Stimulated activated CD8-positive, alpha-beta memory T cell treated with anti-CD3 and anti-CD28 coated beads, Interleukin-4, amount 100 ng/mL, for 1 hour (primary cell): ENCODE results near the gene PRSS57.
"Not testable (repeated sequence)": the region's sequence is repeated elsewhere in the genome, so short reads cannot be mapped to it uniquely, and the experiment has no call there.

Experiments
- DNase-seq, 2 donors: peaks; one replicate each; pipeline ENCODE4 v3.0.0-alpha.2; 2020; ENCODE audit warnings: low read depth in 2 of 2, low spot score in 1 of 2

The PRSS57 gene

GRCh38 chr19:695352-695949, at the start of gene PRSS57:
TSS of gene PRSS57 (minus strand) at chr19:695452. CDS start at chr19:695430, 22 bp downstream.
- no peak for DNase-seq

DNA sequence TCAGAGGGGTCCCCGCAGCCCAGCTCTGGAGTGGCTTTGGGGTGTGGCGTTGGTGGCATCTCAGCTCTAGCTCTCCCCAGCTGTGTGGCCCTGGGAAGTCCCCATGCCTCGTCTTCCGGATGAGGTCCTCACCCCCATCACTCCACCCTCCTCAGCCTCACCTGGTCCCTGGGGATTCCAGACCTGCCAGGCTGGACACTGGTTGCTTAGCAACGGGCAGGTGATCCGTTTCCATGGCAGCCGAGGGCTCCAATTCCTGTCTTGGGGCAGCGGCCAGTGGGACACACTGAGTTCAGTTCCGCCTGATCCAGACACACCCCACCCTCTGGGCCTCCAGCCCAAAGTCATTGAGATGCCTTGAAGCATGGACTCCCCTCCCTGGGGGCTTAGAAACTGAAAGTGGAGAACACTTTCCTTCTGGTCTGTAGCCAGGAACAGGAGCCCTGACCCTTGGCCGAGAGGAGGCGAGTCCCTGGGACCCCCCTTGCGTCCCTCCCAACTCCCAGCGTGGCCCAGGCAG, 48.0 kb upstream of the PRSS57 start:
- no peak for DNase-seq

DNA sequence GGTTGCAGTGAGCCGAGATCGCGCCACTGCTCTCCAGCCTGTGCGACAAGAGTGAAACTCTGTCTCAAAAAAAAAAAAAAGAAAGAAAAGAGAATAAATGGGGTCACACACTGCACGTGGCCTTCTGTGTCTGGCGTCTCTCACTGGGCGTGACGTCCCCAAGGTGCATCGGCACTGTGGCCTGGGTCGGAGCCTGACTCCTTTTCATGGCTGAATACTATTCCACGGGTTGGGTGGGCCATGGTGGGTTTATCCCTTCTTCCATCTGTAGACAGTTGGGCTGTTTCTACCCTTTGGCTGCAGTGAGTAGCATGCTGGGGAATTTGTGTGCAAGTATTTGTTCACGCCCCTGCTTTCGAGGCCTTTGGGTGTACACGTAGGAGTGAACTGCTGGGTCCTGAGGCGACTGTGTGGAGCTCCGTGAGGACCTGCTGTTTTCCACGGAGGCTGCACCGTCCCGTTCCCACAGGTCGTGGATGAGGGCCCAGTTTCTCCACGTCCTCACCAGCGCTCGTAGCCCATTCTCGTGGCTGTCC, 47.4 kb upstream of the PRSS57 start:
- no peak for DNase-seq

DNA sequence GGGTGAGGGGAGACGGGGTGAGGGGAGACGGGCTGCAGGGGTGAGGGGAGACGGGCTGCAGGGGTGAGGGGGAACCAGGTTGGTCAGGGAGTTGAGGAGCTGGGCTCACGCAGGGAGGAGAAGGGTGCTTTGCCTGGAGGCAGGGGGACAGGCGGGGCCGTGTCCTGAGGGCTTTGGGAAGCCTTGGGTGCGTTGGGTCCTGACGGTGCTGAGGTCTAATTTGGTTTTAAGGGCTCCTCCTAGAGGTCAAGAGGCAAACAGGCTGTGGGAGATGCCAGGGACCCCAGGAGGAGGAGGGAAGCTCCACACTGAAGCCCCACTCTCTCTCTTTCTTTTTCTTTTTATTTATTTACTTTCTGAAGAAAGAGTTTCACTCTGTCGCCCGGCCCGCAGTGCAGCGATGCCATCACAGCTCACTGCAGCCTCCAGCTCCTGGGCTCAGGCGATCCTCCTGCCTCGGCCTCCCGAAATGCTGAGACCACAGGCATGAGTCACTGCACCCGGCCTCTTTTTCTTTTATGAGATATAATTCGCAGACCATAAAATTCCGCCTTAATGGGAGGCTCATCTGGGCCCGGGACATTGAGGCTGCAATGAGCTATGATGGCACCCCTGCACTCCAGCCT, 46.4 kb upstream of the PRSS57 start:
- DNase-seq = no peak

- not testable (repeated sequence) for DNase-seq
These were observed 45.7 kb upstream of the PRSS57 start for GRCh38 chr19:740816-741505.

- no peak for DNase-seq
These were observed 44.9 kb upstream of the PRSS57 start for GRCh38 chr19:739998-740715.

DNA sequence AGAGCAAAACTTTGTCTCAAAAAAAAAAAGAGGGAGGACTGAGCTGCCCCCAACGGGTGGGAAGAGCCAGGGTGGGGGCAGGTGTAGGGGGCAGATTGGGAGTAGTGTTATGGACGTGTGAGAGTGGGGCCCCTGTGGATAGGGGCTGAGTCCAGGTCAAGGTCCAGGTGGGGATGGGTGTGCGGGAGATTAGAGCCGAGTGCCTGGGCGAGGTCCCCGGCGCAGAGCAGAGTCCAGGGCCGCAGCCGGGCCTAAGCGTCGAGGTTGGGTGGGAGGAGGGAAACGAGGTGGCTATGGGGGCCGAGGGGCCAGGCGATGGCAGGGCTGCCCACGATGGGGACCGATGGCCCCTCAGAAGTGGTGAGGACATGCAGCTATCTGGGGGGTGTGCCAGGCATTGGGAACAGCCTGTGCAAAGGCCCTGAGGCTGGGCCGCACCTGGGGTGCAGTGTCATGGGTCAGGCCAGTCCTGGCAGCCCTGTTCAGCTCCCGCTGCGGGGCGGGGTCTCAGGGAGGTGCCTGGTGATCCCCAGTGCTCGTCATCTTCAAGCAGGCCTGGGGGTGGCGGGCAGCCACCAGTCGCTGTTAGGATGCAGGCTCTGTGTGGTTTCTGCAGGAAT, 43.4 kb upstream of the PRSS57 start:
- DNase-seq = no peak

DNA sequence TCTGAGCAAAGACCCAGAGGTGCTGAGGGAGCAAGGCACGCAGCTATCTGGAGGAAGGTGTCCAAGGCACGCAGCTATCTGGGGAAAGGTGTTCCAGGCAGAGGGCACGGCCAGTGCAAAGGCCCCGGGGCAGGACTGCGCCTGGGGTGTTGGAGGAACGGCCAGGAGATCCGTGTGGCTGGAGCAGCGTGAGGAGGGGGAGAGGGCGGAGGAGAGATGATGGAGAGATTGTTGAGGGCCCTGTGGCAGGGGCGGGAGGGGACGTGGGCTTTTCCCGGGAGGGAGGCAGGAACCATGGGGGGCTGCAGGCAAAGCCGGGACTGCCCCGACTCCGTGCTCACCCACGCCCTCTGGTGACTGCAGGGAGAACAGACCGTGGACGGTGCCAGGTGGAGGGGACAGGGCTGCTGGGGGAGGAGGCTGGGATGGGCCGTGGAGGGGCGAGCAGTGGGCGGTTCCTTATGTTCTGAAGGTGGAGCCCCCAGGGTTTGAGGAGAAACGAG, 42.4 kb upstream of the PRSS57 start:
- peak in 1 of 2 donors; percentile 32 for DNase-seq

DNA sequence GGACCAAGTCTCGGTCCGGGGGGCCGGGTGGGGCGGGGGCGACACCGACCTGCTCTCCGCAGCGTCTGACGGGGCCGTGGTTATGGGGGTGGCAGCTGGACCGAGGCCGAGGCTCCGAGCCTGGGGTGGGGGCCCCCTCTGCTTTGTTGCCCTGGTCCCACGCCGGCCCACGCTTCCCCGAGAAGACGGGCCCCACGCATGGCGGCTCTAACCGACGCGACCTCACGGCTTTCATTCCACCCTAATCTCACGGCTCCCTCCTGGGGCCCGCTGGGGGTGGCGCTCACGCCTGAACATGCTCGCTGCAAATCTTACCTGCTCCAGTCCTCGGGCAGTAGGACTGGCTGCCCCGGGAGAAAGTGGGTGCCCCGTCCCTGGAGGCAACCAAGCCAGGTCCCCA, 40.9 kb upstream of the PRSS57 start:
- no peak for DNase-seq

GRCh38 chr19:734716-735115, 39.5 kb upstream of the PRSS57 start:
- no peak for DNase-seq

DNA sequence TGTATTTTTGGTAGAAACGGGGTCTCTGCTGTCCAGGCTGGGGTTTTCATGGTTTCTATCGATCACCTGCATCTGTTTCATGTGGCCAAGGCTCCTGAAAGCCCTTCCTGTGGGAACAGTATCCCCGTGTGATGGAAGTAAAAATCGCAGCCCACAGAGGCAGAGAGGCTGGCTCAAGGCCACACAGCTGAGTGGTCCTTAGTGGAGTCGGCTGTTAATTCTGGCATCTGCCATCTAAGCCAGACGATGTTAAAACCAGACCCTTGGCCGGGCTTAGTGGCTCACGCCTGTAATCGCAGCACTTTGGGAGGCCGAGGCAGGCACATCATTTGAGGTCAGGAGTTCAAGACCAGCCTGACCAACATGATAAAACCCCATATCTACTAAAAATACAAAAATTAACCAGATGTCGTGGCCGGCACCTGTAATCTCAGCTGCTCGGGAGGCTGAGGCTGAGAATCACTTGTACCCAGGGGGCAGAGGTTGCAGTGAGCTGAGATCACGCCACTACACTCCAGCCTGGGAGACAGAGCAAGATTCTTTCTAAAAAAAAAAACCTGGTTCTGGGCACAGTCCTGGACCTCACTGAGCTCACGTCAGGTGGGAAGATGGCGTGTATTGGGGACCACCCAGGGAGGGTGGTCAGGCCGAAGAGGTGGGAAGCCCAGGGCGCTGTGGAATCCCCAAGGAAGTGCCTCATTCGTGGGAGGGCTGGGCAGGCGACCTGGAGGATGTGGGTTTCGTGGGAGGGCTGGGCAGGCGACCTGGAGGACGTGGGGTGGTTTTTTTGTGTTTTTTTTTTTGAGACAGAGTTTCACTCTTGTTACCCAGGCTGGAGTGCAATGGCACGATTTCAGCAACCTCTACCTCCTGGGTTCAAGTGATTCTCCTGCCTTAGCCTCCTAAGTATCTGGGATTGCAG, 37.2 kb upstream of the PRSS57 start:
- DNase-seq = no peak

DNA sequence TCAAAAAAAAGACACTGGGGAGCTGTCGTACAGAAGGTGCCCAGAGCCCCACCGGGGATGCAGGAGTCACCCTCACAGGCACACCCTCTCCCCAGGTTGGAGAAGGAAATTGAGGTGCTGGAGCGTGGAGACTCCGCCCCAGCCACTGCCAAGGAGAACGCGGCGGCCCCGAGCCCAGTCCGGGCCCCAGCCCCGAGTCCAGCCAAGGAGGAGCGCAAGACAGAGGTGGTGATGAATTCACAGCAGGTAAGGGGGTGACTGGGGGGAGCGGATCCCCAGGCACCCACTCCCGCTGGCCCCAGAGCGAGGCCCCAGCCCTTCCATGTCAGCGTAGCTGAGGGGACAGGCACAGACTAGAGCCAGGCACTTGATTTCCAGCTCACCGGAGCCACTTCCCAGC, 35.7 kb upstream of the PRSS57 start:
- no peak for DNase-seq

DNA sequence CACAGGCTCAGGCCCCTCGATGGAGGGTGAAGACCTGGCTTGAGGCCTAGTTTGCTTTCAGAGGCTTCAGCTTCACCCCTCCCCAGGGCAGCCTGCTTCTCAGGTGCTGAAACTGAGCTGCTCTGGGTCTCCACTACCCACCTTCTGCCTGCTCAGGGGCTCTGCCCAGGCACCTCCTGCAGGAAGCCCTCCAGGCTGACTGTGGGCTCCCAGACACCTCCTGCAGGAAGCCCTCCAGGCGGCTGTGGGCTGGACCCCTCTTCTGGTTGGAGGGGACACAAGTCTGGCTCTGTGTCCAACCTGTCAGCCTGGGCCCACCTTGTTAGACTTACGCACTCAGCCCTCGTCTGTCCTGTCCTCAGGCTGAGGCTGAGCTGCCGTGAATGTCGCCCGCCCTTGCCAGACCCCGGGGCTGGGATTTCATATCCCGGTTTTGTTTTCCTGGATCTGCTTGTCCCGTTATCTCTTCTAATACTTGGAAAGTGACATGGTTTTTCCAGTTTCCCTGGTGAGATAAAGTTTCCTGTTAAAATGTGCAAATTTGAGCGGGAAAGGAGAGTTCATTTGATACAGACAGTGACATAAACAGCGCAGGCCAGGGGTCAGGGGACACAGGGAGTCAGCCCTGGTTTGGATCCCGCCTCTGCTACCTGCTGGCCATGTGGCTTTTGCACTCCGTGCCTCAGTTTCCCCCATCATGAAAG, 34.9 kb upstream of the PRSS57 start:
- DNase-seq = no peak

- DNase-seq = not testable (repeated sequence)
These were observed 34.3 kb upstream of the PRSS57 start for GRCh38 chr19:729564-729963.

GRCh38 chr19:728011-728410, 32.8 kb upstream of the PRSS57 start:
- no peak for DNase-seq

- DNase-seq = no peak
These were observed 32.0 kb upstream of the PRSS57 start for GRCh38 chr19:726993-727956.

GRCh38 chr19:725461-726089, 30.3 kb upstream of the PRSS57 start:
- no peak for DNase-seq
